HG03095 (cell line): Measurements from ENCODE around the gene MYCBPAP.
A peak's percentile ranks its signal among the peaks of the same experiment; 100 is the strongest.

Experiments used
- ATAC-seq: cut with Tn5 transposase; IDR thresholded peaks from one replicate; pipeline ENCODE4 v1.9.1; 2021; ENCODE audit warnings: moderate library complexity; ENCODE audit not compliant: unreplicated experiment

Gene MYCBPAP

DNA sequence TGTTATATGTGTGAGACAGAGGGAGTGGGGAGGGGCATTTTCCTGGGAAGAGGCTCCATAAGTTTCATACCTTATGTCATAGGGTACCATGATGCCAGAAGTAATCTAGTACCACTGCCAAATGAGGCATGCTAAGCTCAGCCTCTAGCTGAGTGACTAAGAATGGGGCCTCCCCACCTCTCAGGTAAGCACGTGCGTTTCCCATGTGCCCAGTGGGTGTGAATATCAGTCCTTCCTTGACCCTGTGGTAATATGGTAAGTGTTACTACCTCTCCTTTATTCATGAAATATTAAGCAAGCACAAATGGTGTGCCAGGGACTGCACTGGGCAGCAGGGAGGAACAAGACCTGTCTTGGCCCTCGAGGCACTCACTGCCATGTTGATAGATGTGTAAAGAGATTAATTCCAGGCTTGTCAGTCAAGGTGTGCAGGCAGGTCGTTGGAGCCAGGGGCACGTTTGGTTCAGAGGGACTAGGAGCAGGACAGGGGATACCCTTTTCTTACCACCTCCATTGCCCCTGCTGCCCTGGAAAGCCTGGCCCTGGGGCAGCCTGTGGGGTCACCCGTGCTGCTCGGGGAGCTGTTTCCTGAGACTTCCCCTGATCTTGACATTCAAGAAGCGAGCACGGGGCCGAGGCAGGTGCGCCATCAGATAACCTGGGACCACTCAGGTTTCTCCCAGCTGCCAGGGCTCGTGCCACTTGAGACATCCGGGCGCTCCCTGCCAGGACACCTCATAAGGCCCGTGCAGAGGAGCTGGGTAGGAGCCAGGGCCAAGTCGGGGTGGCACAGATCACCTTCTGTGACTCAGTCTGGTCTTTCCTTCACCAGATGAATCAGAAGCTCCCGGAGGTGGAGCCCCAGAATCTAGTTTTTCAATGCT, 20.8 kb upstream of the MYCBPAP start:
- ATAC-seq, result no peak

DNA sequence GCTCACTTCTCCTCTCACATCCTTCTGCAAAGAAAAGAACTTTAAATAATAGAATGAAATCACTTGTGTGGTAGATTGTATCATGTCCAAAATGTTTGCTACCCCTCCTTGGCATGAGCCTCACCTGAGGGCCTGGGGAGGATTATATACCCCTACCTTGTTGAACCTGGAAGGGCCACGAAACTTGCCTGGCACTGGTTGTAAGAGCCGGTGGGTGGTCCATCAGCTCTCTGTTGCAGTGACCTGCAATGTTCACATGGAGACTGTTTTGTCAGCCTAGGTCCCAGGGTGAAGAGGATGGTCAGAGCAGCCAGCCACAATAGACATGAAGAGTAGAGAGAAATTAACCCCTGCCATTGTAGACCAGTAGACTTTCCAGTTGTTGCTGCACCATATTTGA, 19.4 kb upstream of the MYCBPAP start:
- no peak for ATAC-seq

DNA sequence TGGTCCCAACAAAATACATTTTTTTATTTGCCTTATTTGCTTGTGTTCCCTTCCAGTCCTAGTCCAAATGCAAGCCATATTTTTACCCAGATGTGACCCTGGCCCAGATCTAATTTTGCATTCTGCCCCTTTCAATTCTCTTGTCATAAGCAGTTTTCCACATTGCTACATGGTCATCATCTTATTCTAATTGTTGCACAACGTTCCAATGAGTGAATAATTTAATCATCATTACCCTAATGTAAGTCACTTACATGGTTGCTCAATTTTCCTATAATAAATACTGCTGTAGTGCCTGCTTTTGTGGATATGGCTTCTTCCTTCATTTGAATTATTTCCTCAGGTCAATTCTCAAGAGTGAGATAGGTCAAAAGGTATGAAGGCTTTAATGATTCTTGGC, 16.7 kb upstream of the MYCBPAP start:
- ATAC-seq, result no peak

DNA sequence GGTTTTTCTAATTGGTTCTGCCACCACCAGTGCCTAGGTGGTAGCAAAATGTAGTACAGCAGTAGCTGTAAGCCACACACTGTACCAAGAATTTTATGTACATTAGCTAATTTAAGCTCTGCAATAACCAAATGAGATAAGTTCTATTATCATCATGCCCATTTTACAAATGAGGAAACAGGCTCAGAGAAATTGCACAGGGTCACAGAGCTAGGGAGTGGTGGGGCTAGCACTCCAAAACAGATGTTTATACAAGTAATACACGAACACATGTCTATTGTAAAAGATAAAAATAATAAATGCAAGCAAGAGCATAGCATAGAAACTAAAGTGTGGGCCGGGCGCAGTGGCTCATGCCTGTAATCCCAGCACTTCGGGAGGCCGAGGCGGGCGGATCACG, 16.0 kb upstream of the MYCBPAP start:
- ATAC-seq, result no peak

DNA sequence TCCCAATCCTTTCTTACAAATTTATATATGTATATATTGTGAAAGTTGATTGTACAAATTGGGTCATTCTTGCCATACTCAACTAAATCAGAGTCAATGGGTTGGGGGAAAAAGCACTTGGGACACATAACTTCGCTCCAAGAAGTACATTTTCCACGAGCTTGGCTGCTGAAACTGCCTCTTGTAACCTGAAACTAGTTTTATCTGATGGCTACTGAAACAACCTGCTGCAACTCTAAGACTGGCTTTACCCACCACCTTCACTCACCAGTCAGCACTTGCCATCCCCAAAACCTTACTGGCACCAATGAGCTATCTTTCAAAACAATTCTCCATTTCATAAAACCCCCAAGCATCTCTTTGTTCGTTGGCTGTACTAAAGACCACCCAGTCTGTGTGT, 14.5 kb upstream of the MYCBPAP start:
- ATAC-seq, result no peak

DNA sequence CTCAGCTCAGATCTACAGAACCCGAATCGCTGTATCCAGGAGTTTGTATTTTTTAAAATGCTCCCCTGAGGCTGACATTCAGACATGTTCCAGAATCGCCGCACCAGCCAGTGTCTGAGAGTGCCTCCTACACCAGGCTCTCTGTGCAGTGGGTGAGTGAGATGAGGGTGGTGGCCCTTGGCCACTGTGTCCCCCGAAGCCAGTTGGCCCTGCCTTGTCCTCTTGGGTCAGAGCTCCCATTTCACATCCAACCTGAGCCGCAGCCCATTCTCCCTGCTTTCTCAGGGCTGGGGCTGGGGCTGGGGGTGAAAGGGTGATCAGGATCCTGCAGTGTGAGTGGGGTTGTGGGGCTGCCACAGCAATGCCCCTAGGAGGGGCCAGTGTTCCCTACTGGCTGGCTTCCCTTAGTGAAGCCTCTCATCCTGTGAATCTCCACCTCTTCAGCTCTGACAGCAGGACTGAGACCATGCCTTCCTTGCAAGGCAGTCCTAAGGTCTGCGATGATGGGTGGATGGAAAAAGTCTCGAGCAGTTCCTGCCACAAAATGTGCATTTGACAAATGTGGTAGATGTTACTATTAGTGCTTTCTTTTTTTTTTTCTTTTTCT, 12.9 kb upstream of the MYCBPAP start:
- no peak for ATAC-seq

DNA sequence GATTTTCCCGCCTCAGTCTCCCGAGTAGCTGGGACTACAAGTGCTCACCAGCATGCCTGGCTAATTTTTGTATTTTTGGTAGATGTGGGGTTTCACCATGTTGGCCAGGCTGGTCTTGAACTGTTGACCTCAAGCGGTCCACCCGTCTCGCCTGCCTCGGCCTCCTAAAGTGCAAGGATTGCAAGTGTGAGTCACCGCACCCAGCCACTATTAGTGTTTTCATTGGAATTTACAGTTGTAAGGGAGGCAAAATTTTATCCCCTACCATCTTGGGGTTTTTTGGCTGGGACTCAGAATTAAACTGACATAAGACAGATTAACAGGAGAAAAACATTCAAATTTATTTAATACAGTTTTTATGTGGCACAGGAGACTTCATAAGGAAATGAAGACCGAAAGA, 12.3 kb upstream of the MYCBPAP start:
- ATAC-seq, result no peak

DNA sequence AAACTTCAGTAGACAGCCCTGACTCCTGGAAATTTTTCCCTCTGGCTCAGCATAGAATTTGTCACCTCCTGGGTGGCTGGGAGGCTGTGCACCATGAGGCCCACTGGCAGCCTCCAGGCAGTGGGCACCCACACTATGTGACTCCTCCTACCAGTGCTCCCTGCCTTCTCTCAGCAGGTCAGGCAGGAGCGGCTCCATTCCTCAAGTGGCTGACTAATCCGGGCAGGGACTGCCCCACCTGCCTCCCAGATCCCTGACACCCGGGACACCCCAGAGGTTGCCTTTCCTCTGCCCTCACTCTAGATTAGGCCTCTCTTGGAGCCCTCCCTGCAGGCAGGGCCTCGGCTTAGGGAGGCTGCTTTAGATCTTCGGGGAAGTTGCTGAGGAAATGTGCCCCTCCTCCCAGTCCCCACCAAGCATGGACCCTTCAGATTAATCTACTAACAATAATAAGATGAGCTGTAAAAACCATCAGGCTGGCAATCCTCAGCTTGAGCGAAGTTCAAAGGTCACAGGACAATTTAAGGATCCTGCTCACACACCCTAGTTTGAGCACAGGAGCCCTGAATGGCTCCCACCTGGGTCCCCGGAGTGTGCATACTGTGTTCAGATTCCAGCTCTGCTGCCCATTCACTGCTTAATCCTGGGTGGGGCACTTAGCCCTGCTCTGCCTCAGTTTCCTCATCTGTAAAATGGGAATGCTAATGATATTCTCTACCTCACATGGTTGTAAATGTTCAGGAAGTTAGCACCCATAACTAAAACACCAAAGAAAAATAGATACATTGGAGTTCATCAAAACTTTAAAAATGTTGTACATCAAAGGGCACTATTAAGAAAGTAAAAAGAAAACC, 10.0 kb upstream of the MYCBPAP start:
- ATAC-seq, result no peak

DNA sequence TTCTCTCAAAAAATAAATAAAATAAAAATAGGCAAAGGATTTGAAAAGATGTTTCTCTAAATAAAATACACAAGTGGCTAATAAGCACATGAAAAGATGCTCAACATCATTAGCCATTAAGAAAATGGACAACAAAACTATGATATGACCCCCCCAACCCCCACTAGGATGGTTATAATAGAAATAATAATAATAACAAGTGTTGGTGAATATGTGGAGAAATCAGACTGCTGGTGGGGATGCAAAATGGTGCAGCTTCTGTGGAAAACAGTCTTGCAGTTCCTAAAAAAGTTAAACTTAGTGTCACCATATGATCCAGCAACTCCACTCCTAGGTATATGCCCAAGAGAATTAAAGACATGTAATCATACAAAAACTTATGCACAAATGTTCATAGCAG, 9.0 kb upstream of the MYCBPAP start:
- no peak for ATAC-seq

DNA sequence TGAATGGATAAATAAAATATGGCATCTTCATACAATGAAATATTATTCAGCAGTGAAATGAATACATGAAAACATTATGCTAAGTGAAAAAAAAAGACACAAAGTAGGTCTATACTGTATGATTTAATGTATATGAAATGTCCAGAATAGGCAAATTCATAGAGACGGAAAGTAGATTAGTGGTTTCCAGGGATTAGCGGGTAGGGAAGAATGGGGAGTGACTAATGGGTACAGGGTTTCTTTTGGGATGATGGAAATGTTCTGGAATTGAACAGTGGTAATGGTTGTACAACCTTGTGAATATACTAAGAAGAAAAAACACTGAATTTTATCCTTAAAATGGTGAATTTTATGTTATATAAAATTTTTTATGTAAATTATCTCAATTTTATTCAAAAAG, 8.5 kb upstream of the MYCBPAP start:
- ATAC-seq, result no peak

DNA sequence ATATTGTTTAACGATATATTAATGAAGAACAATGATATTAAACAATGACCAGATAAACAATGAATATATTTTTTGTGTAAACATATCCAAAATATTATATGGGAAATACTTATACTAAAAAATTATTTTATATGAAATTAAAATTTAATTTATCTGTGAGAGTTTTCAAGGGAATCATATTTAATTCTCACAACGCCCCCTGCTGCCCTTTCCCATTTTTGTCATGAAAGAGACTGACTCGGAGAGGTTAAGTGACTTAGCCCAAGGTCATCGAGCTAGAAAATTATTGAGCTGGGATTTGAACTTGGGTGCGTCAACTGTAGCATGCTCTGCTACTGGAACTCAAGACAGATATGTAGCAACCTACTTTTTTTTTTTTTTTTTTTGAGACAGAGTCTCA, 7.2 kb upstream of the MYCBPAP start:
- no peak for ATAC-seq

DNA sequence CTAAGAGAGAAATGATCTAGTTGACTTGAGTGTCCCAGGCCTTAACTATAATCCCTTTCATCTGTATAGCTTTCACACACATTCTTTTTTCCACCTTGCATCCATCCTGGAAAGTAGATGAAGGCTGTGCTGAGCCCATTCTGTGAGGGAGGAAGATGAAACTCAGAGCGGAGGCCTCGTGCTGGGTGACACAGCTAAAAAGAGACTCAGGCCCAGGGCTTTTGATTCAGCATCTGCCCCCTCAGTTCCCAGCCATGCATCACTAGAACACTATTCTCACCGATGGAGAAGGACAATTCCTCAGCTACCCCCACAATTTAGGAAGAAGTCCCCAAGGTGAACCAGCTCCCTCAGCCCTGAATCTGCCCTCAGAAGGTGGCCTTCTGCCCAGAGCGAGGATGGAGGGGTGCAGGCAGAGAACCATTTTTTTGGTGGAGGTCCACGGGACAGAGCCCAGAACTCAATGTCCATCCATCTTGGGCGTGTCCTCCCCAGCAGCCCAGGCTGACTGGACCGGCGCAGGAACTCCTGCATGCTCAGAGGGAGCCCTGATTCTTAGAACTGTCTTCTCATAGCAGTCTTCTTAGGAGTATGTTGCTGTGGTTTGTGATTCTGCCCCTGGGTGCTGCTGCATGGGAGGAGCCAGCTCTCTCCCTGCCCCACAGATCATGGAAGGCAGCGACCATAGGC, 5.8 kb upstream of the MYCBPAP start:
- no peak for ATAC-seq

DNA sequence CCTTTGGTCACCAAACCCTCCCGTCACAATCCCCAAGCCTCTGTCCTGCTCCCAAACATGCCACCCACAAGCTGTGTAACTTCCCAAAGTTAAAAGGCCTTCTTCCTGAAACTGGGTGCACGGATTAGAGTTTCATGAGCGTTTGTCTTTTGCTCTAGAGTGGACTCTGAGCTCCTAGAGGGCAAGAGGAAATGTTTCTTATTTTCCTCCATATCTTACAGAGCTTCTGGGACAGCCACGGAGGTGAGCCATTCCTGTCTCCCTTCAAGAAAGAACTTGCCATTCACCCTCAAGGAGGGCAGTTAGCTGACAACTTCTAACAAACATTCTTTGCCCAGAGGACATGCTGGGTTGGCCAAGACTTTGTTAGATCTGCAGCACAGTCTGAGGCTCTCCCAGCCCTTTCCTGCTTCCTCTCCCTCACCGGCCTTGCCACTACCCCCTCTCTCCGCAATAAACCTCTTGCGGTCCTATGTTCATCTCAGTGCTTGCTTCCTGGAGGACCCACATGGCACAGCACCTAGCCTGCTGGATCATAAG, 2.6 kb upstream of the MYCBPAP start:
- no peak for ATAC-seq

DNA sequence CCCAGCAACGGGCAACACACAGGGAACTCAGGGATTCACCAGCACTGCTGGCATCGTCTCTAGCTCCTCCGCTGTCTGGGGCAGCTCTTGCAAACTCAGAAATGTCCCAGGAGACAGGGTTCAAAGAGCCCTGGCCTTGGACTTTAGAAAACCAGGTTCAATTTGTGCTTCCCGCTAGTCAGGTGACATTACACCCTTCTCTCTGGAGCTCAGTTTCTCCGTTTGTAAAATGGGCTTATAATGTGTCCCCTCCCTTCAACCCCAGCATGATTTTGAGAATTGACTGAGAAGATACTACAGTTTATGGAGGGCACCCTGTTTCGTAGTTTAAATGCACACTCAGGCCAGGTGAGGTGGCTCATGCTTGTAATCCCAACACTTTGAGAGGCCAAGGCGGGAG, 1.9 kb upstream of the MYCBPAP start:
- no peak for ATAC-seq

DNA sequence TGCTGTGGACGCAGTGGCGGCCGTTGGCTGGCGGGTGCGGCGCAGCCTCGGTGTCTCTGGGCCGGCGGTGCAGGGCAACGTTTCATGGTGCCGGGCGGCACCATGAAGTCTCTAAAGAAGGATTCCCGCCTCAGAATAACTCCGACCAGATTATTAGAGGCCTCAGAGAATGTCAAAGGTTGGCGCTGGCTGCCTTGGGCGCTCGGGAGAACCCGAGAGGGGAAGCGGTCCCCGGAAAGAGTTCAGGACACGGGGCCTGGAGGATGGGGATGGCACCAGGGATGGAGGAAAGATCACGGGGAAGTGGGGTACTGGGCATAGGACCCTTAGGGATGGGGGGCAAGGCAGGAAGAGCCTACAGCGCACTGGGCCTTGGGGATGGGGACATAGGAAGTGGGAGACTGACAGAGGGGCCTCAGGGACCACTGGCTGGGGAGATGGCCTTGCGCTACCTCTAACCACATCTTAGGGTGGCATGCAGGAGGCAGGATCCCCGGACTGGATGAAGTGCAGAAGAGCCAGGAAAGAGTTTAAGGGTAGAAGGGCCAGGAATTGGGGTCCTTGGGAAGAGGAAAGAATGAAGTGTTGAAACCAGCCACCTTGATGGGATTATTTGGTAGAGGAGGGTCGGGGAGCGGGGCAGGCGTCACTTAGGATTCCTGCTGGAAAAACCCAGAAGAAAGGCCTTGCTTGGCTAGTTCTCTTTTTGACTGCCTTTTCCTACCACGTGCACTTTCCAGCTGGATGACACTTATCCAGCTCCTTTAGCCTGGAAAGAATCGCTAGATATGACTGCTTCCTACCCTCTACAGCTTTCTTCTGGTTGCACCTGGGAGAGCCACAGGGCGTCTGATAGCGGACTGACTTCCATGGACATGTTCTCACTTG, 578 bp downstream of the MYCBPAP start:
- ATAC-seq, result no peak

DNA sequence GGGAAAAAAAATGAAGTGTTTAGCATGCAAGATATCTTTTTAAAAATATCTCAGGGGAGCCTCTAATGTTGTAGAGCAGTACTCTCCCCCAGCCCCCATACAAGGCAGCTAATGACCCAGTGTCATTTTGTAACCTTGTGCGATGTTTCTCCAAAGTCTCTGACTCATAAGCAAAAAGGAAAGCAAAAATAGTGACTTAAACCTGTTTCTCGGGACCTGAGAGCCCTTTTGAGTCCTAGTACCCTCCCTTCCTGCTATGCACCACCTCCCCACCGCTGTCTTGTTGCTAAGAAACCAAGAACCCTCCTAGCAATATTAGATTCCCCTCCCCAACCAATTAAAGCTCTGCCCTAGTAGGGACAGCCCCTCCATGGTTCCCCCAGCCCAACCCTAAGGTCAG, 2.8 kb downstream of the MYCBPAP start:
- peak; percentile 76 for ATAC-seq

DNA sequence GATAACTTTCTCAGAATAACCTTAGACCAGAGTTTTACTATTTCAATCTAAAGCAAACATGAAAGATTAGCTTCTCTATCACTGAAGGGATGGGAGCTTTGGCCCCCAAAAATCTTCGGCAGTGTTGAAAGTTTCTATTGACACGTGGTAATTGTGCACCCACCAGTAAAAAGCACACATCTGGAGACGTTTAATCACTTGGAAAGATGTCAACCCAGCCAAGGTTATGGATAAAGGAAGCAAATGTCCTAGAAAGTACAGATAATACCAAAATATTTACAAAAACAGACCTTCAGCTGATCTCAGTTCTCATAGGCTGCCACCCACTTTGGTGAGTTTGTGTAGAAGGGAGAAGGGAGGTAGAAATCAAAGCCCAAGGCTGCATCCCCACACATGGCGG, 5.3 kb downstream of the MYCBPAP start:
- no peak for ATAC-seq

DNA sequence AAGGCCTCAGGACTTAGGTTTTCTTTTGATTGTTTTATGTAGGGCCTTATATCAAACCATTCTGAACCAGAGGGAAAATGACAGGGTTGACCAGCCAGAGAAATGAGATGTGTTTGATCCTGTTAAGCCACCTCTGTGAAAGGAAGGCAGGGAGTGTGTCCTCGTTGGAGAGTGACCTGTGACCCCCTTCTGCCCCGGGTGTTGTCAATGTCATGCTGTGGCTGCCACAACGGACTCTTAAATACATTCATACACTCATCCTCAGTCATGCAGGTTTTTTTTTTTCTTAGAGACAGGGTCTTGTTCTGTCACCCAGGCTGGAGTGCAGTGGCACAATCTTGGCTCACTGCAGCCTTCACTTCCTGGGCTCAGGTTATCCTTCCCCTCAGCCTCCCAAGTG, 6.1 kb downstream of the MYCBPAP start:
- ATAC-seq, result no peak

DNA sequence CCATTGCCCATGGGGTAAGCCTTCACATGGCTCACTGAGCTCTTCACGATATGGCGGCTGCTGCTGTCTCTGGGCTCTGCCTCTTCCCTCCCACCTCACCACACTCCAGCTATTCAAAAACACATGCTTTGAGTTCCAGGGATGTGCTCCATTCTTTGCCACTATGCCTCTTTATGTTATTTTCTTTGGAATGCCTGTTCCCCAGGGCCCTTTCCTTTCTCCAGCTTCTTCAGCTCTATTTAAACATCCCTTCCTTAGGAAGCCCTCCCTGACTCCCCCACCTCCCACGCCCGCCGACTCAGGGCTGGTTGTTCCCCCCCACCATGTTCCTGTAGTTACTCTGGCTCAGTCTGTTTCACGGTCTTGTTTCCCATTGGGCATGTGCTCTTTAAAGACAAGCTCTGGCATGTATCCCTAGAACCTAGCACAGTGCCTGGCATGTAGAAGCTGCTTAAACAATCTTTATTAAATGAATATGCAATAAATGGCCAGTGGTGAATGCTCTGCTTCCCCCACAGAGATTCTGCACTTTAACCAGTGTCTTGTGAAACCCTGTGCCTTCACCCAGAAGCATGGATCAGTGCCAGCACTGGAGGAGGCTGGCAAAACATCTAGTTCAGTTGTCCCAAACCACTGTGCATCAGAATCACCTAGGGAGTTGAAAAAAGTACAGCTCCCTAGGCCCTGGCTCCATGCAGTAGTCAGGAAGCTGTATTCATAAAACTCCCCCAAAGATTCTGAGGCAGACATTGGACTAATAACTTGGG, 6.9 kb downstream of the MYCBPAP start:
- no peak for ATAC-seq
